NCI-H187 (cell line): Measurements from ENCODE around the gene CPM.

Experiments
- DNase-seq, 2 experiments: peaks; one replicate each; lab custom pipeline; 2025; lab: John Stamatoyannopoulos, UW

Gene CPM

DNA sequence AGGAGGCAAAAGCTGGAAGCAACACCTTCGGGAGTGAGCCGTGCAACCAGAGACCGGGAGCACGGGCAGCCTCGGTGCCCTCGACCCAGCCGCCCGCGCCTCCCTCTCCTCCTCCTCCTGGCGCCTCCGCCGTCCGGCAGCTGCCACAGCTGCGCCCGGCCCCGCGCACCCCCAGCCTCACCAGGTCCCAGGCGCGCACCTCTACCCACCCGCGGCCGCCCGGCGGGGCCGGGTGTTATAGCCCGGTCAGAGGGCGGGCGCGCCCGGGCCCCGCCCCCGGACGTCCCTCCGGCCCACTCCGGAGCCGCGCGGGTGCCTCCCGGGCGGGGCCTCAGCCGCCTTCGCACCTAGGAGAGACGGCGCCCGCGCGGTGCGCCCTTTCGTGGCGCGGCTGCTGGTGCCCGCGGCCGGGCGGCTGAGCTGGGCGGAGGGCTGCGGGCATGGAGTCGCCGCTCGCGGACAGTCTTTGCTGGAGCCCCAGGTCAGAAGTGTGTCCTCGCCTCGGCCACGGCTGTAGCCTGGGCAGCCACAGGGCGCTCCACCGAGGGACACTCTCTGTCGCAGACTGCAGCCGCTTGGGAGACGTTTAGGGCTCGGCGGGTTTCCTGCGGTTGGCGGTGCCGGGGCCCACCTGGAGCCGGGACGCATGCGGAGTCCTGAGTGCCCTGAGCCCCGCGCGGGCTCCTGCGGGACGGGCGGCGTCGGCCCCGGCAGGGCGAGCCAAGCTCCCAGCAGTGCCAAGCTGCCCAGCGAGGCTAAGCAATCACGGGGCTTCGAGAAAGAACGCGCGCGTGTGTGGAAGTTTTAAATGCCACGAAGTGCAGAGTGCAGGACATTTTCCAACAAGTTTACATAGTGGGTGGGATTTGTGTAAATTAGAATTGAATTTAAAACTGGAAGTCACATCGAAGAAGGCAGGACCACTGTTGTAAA, at the start of gene CPM:
CPM (minus strand) TSS at position 211 of the 933 bp plus-strand sequence. CDS start 334 bp downstream, outside the sequence.
- peak; percentile 55 to 71 for DNase-seq

DNA sequence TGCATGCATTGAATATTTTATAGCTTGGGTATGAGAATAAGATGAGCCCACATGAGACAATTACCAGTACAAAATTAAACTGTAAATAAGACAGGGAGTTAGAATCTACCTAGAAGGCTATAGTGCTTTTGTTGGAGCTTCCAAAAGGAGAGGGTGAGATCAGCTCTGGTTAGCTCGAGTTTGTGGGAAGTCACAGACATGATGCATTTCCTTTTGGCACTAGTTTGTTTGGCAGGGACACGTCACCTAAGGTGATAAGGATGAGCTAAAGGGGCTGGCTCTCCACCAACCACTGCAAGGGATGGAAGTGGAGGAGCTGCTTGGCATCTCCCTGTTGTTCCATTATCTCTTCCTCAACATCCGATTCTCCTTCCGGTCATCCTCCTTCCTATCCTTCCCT, 48.5 kb upstream of the CPM start:
- DNase-seq, result no peak

DNA sequence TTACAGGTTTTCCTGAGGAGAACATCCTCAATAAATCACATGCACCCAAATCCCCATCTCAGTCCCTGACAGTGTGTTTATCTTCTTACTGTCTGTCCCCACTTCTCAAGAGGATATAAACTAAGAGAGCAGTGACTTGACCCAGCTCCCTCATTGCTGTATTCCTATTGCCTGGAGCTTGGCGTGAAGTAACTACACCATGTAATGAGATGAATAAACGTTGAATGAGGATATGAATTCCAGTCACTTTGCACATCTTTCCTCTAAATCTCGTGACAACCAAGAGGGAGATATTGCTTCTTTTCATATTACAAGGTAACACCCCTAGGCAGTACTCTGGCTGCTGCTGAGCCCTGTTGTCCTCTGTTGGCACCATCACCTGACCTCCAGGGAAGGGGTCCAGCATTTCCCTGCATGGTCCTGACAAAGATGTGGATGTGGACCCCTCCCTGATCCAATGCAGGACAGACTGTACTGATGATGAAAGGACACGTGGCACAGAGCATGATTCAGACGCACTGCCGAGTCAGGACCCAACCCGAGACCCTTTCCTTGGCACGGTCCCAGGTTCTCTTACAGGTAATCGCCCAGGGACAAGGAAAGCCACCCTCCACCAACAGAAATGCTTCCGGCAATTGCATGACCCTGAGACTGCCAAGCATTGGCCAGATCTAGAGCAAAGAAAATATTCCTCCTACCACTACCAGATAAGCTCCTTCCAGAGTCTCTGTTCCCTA, 47.7 kb upstream of the CPM start:
- no peak for DNase-seq

DNA sequence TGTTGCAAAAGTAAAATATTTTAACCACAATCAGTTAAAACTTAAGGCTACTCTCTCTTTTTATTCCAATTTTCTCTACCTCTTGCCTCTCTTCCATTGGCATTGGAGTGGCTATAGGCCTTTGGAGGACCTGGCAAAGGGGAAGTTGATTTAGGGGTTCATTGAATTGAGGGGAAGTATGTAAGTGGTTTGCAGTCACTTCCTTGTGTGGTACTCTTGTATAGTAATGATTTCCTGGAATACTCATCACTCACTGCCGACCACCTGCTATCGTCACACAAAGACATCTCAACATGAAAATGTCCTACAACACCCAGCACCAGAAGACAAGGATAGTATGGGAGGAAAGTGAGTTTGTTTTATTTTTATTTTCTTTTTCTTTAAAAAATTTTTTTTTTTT, 45.7 kb upstream of the CPM start:
- no peak for DNase-seq

DNA sequence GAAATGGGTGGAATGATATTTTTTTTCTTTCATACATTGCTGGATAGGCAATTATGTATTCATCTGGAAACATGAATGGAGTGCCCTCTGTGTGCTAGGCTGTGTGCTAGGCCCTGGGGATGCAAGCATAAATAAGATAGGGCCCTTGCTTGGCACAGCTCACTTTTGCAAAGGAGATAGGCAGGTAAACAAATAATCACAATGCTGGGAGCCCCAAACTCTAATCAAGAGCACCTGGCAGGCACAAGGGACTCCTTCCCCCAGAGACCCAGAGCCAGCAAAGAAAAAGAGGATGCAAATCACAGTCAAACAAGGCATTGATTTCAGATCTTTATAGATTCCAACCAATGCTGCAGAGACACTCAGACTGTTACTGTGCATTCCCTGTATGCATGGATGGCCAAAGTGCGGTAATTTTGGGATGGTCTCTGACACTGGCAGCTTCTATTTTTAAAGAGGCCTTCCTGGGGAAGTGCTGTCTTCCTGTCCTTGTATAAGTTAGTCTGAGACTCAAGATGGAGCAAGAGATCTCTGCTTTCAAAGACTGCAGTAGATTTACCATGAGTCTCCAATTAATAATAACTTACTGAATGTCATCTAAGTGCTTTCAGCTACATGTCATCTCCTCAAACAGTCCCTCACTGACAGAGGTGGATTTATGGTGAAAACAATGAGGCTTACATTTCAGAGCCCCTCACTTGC, 45.1 kb upstream of the CPM start:
- DNase-seq, result no peak

DNA sequence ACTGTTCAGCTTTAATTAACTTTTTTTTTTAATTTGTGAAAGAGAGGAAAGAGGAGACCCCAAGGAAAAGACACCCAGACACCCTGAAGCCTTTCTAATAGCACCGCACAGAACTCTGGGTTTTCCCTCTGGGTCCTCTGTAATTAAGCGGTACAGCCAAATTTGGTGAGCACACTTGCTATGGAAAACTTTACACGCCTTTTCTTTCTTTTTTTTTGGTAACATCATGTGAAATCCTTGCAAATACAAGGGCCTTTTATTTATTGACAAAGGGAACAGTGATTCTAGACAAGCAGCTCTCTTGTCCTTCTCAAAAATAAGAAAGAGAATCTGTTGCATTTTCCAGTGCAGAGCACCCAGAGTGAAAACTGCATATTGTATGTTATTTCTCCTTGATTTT, 44.4 kb upstream of the CPM start:
- no peak for DNase-seq

DNA sequence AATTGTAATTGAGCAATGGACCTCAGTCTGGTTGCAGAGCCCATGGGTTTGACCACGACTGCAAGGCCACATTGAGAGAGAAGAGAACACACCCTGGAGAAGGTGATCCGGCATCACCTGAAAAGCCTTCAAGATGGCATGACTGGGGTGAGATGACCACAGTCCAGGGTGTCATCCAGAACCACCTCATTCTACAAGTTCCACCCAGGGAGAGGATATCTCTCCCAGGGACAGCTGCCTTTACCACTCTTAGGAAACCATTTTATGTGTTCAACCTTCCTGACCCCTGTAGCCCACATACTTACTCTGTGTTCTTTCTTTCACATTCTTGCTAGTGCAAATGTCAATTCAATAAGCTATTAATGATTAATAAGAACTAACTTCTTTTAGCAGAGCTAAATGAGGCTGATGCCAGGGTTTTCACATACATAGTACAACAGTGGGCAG, 43.4 kb upstream of the CPM start:
- no peak for DNase-seq

DNA sequence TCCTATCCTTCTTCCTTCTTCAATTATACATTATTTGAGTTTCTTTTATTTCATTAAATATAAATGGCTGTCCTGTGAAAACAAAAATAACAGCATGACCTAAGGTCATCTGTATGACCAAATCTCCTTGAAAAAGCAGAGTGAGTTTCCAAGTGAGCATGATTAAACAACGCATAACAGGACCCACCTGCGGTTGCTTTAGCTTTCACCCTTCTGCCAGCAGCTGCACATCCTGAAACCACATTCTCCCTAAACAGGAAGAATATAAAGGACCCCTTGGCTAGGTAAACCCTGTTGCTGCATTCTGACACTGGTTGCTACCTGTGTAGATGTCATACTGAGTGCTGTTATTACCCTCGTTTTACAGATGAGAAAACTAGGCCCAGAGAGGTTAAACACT, 42.8 kb upstream of the CPM start:
- DNase-seq, result no peak

DNA sequence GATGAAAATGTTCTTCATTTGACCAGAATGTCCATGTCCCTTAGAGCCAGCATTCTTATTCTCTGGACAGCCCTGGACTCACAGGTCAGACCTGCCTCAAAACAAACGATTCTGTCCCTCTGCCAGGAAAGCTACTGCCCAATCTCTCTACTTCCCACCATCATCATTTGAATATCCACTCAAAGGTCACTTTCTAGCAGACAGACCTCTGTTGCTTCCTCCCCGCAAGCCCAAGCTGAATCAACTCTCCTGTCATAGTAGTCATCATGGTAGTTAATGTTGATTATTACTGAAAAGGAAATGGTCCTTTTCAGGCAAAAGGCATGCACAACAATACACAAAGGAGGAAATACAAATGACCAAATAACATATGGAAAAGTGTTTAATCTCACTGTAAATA, 39.6 kb upstream of the CPM start:
- no peak for DNase-seq

DNA sequence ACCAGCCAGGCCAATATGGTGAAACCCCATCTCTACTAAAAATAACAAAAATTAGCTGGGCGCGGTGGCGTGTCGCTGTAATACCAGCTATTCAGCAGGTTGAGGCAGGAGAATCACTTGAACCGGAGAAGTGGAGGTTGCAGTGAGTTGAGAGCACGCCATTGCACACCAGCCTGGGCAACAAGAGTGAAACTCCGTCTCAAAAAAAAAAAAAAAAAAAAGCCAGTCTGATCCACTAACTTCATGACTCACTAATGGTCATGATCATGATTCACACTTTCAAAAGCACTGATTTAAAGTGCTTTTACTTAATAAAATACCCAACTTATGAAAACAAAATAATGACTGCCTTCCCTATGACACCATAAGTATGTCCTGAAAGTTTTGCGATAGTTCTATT, 38.4 kb upstream of the CPM start:
- DNase-seq, result no peak

DNA sequence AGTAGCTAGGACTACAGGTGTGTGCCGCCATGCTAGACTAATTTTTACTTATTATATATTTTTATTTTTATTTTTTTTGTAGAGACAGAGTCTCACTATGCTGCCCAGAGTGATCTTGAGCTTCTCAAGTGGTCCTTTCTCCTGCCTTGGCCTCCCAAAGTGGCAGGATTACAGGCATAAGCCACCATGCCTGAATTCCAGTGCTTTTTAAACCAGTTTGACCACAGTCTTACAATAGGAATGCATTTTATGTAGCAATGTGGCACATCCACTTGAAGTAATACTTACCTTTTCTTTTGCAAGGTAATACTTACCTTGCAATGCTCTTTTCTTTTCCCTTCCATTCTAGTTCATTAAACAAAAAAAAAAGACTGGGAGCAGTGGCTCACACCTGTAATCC, 38.0 kb upstream of the CPM start:
- no peak for DNase-seq

DNA sequence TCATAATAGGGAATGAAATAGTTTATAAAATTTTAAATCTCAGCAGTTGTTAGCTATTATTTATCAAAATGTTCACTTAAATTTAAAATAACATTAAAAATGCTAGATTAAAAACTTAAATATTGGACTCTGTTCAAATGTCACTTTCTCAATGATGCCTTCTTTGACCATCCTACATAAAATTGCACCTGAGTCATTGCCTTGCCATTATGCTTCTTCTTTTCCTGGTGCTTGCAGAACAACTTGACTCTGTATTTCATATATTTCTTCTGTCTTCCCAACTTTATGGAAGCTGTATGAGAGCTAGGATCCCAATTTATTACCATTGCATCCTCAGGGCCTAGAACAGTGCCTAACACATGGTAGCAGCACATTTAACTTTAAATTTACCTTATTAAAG, 37.3 kb upstream of the CPM start:
- no peak for DNase-seq

DNA sequence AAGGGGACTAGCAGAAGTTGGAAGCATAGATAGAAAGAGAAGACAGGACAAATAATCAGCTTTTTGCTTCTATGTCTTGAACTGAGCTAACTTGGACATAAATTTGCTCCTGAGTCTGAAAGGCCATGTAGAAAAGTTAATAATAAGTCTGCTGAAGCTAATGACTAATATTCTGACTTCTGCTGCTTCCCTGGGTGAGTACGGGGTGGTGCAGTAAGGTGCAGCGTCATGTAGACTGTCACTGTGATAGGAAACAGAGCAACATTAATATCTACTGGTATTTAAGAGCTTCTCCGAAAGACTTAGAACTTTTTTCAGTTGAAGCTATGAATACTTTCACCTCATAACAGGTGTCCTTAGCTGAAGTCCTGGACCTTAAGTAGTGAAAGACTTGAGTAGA, 34.1 kb upstream of the CPM start:
- DNase-seq, result no peak

DNA sequence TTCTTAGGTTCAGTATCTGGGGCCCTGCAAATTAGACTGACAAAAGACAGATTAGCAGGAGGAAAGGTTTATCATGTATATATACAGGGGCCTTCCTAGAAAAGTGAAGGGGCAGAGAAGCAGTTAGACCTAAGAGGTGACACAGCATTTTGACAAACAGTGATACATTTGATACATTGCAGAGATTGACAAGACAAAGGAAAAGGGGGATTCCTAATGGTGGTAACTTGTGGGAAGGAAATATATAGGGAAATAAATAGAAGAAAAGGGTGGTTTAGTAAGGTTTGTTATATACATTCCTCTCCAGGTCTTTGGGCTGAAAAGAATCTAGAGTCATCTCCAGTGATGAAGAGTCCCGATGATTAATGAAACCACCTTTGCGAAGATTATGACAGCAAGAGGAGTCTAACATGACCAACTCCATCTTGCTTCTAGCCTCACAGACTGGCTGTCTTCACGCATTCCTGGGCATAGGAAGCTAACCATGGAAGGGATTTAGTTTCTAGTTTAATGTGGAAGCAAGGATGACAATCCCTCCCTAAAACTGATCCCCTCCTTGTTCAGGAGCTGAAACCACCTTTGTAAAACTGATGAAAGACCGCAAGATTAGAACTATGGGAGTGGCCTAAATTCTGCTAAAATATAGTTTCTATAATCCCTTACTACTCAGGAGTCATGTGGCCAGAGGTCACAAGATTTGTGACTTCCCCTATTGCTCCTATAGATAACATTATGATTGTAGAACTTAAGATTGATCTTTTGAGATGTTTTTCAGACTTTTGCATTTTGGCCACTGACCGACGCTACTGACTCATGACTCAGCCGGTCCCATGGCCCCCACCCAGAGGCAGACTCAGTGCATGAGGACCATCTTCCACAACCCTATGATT, 31.1 kb upstream of the CPM start:
- no peak for DNase-seq

DNA sequence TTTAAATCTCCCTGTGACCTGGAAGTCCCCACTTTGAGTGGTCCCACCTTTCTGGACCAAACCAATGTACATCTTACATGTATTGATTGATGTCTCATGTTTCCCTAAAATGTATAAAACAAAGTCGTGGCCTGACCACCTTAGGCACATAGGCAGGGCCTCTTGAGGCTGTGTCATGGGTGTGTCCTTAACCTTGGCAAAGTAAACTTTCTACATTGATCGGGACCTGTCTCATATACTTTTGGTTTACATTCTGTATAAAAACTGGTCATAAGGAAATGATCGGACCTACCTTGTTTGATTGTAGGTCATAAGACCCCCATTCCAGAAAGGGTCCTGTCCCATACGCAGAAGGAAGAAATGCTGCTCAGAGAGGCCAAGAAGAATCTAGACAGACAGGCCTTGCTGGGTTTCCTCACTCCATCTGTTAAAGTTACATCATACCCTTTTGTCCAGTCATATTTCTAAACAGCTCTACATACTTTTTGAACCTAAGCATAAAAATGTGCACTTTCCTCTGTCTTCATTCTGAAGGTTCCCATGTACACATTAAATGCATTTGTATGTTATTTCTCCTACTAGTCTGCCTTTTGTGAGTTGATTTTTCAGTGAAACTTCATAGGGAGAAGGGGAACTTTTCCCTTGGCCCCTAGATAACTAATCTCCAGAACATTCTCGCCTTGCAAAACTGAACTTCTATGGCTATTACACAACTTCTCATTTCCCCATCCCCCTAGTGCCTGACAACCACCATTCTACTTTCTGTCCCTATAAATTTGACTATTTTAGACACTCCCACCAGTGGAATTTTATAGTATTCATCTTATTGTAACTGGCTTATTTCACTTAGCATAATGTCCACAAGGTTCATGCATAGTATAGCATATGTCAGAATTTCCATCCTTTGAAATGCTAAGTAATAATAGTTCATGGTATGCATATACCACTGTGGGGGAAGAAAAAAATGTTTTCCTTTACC, 30.2 kb upstream of the CPM start:
- no peak for DNase-seq

DNA sequence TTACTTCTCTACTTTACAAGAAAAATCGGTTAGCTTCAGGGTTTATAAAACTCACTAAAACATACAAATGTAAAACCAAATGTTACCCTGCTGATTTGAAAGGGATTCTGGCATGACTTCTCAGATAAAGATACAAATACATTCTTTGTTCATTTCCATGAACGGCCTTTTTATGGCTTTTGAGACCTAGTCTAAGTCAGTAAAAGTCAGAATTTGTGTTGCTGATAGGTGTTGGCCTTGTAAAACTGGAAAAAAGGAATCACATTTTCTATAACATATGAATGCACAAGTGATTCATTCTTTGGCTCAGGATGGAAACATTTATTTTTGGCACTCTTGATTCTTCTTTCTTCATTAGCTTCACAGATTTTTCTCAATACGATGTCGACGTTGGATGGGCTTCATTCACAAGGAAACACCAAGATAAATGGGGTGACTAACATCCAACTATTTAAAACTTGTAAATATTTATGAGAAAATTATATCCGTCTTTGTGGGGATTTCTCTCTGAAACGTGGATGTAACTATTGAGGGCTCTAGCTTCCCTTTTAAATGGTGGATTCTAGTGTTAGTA, 27.0 kb upstream of the CPM start:
- DNase-seq, result no peak

DNA sequence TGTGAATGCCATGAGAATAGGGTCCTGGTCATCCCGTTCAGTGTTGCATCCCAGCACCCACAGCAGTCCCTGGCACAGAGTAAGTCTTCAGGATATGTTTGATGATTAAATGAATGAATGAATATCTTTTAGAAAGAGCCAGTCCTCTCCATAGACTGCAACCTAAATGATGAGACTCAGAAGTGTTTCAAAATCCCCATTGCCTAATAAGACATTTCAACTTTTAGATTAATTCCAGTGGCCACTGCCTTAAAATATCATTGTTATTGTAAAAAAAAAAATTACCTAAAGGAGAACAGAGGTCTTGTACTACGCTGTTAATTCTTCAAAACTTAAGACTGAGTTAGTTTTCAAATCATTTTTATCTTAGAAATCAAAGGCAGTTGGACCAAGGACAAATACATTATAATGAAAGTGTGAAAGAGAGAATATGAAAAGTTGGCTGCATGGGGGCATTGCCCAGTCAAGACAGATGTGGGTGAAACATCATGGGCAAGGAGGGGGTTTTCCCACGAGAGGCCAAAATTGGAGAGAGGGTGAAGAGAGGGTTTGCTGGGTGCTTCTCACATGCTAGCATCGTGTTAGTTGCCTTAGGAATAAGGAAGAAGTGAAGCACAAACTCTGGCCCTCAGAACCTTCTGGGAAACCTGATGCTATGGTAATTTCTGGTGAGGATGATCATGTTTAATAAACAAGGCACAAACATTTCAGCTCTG, 26.3 kb upstream of the CPM start:
- DNase-seq, result no peak

DNA sequence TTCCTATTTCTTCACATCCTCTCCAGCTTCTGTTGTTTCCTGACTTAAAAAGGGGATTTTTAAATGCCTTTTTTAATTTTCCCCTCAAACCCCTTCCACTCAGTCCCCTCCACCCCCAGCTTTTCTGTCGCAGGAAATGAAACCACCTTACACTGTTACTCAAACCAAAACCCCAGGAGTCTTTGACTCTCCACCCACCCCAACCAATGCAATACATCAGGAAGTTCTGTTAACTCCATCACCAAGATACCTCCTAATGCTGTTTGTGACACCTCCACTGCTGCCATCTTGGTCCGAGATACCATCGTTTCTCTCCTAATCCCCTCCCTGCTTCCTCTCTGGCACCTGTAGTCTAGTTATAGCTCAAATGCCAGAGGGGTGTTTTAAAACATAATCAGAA, 25.4 kb upstream of the CPM start:
- DNase-seq, result no peak

DNA sequence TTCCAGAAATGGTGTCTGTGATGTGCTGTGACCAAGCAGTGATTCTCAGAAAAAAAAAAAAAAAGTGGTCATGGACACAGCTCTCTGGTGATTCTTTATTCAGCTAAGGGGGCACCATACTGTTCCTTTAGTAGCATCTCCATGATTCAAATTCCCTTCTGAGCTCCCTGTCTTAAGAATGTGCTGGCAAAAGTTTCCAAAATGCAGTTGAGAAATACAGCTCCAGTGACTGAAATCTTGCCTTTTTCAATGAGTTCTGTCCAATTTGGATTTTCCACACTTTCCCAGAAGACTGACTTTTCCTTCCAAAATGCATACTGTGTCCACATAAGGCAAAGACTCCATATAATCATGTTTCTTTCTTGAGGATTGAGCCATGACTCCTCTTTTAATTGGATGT, 24.3 kb upstream of the CPM start:
- no peak for DNase-seq
